ENCODE results near the gene CASTOR2.

The CASTOR2 gene

DNA sequence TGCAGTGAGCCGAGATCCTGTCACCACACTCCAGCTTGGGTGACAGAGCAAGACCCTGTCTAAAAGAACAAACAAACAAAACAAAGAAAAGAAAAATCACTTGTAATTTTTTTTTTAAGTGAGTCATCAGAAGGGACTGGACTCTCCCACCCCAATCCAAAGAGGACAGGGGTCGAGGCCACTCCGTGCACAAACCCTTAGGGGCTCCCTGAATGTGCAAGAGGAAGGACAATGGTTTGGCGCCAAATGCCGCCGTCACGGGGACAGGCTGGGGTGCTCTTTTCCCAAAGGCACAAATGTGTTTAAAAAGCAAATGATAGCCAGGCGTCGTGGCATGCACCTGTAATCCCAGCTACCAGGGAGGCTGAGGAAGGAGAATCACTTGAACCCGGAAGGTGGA lies 85.3 kb downstream of the CASTOR2 start:
- DNase-seq (ENCODE audit: low read depth): no peak
- H3K4me3 ChIP-seq (ENCODE audit: low read length): no peak overlapping the region
- TF ChIP-seq, protein P1, sequence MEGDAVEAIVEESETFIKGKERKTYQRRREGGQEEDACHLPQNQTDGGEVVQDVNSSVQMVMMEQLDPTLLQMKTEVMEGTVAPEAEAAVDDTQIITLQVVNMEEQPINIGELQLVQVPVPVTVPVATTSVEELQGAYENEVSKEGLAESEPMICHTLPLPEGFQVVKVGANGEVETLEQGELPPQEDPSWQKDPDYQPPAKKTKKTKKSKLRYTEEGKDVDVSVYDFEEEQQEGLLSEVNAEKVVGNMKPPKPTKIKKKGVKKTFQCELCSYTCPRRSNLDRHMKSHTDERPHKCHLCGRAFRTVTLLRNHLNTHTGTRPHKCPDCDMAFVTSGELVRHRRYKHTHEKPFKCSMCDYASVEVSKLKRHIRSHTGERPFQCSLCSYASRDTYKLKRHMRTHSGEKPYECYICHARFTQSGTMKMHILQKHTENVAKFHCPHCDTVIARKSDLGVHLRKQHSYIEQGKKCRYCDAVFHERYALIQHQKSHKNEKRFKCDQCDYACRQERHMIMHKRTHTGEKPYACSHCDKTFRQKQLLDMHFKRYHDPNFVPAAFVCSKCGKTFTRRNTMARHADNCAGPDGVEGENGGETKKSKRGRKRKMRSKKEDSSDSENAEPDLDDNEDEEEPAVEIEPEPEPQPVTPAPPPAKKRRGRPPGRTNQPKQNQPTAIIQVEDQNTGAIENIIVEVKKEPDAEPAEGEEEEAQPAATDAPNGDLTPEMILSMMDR (IDR thresholded peaks at IDR 0.05; ENCODE audit: insufficient read depth, low read depth, low read length, missing control alignments): no peak

DNA sequence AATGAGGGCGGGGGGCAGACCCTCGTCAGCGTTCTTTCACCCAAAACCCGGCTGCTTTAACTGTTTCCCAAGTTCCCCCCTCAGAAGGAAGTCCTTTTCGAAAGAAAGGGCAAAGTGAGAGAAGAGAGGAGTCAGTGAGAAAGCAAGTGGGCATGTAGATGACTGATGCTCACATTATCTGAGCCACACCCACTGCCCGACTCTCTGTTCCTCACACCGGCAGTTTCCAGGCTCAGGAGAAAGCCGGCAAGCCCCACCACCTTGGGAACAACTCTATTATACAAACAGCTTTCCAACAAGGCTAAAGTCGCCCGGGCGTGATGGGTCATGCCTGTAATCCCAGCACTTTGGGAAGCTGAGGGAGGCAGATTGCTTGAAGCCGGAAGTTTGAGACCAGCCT lies 86.0 kb downstream of the CASTOR2 start:
- DNase-seq (ENCODE audit: low read depth): peak; percentile 93
- TF ChIP-seq, protein P1 (IDR thresholded peaks at IDR 0.05; ENCODE audit: insufficient read depth, low read depth, low read length, missing control alignments): no peak
- no peak overlapping the region for H3K4me3 ChIP-seq (ENCODE audit: low read length)

DNA sequence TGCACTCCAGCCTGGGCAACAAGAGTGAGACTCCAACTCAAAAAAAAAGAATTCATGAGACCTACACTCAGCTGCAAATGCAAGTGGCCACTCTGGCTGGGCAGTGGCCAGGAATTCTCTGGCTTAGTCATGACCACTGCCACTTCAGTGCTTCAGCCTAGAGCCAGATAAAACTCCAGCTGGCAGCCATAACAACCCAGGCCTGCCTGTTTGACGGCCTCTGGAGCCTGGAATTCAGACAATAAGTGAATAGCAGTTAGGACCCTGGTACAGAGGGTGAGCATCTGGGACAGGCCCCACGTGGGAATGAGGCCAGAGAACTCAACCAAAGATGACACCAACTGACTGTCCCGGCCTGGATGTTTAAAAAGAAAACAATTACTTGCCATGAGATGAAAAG lies 90.2 kb downstream of the CASTOR2 start:
- no peak overlapping the region for H3K4me3 ChIP-seq (ENCODE audit: low read length)
- TF ChIP-seq, protein P1 (IDR thresholded peaks at IDR 0.05; ENCODE audit: insufficient read depth, low read depth, low read length, missing control alignments): no peak
- no peak for DNase-seq (ENCODE audit: low read depth)

DNA sequence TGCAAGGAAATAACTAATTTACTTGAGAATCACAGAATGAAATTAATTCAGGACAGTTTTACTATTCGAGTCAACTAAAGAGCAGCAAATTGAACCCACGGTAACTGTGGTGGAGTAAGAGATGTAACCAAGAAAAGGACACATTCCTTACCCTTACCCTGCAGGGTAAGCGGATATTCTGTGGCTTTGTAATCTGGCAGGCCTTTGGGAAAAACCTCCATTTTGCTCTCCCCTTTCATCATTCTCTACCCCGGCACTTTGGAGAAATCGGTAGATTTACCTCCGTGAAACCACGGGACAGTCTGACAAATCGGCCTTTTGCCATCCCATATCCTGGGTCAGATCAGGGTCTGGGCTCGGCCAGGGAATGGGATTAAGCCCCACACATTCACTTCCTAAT lies 90.7 kb downstream of the CASTOR2 start:
- no peak overlapping the region for H3K4me3 ChIP-seq (ENCODE audit: low read length)
- TF ChIP-seq, protein P1 (IDR thresholded peaks at IDR 0.05; ENCODE audit: insufficient read depth, low read depth, low read length, missing control alignments): no peak
- DNase-seq (ENCODE audit: low read depth): no peak

DNA sequence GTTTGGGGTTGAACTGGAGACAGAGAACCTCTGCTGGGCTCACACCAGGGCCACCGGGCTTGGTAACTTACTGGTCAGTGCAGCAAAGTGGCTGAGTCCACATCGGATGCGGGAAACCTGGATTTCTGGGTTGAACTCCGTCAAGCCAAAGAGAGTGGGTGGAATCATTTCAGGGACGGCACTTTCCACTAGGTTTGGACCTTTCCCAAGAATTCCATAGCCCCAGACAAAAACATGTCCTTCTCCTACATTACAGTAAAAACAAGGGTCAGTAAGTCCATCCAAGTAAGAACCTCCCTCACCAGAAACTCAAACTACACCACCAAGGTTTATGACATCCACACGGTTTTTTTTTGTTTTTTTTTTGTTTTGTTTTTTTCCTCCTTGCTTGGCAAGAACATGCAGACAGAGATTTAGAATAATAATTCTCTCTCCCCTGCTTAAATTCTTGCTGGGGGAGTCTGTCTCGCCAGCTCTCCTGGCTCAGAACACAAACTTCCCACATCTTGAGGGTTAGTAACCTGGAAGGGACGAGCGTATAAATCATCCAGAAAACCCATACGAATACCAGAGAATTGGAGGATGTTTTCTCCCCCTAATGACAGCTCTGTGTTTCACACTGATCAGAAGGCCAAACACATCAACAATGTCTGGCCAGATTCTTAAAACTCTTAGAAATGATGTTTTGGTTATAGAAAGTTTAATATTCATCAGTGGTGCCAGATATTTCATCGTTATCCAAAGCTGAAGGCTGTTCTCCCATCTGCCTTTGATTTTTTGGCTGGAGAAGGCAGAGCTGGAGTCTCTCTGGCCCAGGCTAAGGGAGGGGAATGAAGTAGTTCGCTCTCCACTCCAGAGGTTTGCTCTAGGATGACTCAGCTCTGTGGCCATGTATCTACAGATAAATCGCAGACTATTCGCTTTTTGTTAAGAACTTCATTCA lies 91.6 kb downstream of the CASTOR2 start:
- no peak for DNase-seq (ENCODE audit: low read depth)
- TF ChIP-seq, protein P1 (IDR thresholded peaks at IDR 0.05; ENCODE audit: insufficient read depth, low read depth, low read length, missing control alignments): no peak
- no peak overlapping the region for H3K4me3 ChIP-seq (ENCODE audit: low read length)

DNA sequence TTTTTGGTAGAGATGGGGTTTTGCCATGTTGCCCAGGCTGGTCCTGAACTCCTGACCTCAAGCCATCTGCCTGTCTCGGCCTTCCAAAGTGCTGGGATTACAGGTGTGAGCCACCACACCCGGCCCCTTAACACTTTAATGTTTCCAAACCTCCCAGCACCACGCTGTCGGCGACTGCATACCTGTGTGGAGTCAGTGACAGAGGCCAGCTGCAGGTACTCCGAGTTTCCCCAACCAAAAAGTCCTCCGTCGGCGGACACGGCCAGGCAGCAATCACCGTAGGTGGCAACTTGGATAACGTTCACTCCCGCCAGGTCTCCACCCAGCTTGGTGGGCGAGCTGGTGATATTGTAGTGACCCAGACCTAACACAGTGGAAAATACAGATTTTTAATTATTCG lies 93.9 kb downstream of the CASTOR2 start:
- H3K4me3 ChIP-seq (ENCODE audit: low read length): no peak overlapping the region
- TF ChIP-seq, protein P1 (IDR thresholded peaks at IDR 0.05; ENCODE audit: insufficient read depth, low read depth, low read length, missing control alignments): no peak
- no peak for DNase-seq (ENCODE audit: low read depth)

DNA sequence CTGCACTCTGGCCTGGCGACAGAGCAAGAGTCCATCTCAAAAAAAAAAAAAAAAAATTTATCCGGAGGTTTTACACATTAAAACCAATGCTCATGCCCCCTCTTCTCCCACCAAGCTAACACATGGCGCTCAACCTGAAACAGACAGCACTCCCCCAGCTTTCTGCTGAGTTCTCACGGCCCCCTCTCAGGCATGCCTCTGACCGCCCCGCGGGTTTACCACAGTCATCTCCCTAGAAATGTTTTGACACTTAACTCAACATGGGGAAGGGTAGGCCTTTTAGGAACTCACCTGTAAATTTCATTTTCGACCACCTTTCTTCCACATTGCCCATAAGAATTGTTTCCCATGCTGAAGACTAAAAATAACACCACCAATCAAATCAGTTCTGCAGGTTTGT lies 99.8 kb downstream of the CASTOR2 start:
- TF ChIP-seq, protein P1 (IDR thresholded peaks at IDR 0.05; ENCODE audit: insufficient read depth, low read depth, low read length, missing control alignments): no peak
- DNase-seq (ENCODE audit: low read depth): no peak
- H3K4me3 ChIP-seq (ENCODE audit: low read length): no peak overlapping the region
